K562 (cell line): ENCODE results near the gene EXOC3L2. TPM values are rescaled to one million over a fixed set of nuclear protein-coding genes. Genes with fewer than 3 reads are reported as not detected.

Source experiments
- ATAC-seq: fragments of 200-7000 bp; cut with Tn5 transposase; 3 replicates; pipeline ENCODE4 v1.9.1; 2020; ENCODE audit warnings: moderate library complexity
- BruUV-seq: library from RNA; stranded (reverse); fragments of 400-500 nt; replicated peaks from 2 replicates; lab custom pipeline; 2021; lab: Mats Ljungman, UMichigan
- CTCF ChIA-PET: fragments of 300-600 bp; formaldehyde crosslinking; extraction: SDS; loops from one replicate; lab custom pipeline; 2021; ENCODE audit warnings: low intra/inter-chr PET ratio; lab: Yijun Ruan, JAX
- POLR2A ChIA-PET: fragments of 300-600, 350-650 bp; sonication (Branson Sonifier 250); formaldehyde crosslinking; extraction: SDS; loops from one replicate; lab custom pipeline; 2021; ENCODE audit warnings: antibody characterized with exemption, inconsistent platforms; lab: Yijun Ruan, JAX
- DNase-seq, 4 experiments: peaks; one replicate each; pipeline versions ENCODE4 v3.0.0 to v3.0.0-alpha.2; 2011 to 2018; ENCODE audit warnings: low spot score in 3 of 4, mixed read lengths in 3 of 4; ENCODE audit errors: extremely low read depth in 1 of 4
- FAIRE-seq: peaks from 2 replicates; lab custom pipeline; 2011; peaks lifted over from hg19 to GRCh38; lab: Jason Lieb, UNC
- H2AFZ ChIP-seq: 2 replicates; pipeline ENCODE4 v1.6.0; 2011; ENCODE audit warnings: low read depth, low read length, control low read depth, inconsistent platforms
- H3K27ac ChIP-seq: fragments of 200-600 bp; 3 replicates; pipeline ENCODE4 v1.8.0; 2011; ENCODE audit warnings: low read depth, mild to moderate bottlenecking, control low read depth, inconsistent platforms, low read length, moderate library complexity, mixed read lengths; ENCODE audit errors: extremely low read depth
- H3K27me3 ChIP-seq, 2 experiments: fragments of 300-600 bp in 1 of 2; 2 replicates in 1 of 2; 3 replicates in 1 of 2; pipeline versions ENCODE4 v1.6.0 to v1.8.0; 2011; ENCODE audit warnings: inconsistent platforms in 2 of 2, low read length in 2 of 2, mild to moderate bottlenecking in 1 of 2, mixed read lengths in 1 of 2, moderate library complexity in 1 of 2; ENCODE audit not compliant: control insufficient read depth in 2 of 2, insufficient read depth in 2 of 2
- H3K36me3 ChIP-seq: fragments of 300-600 bp; 3 replicates; pipeline ENCODE4 v1.8.0; 2011; ENCODE audit warnings: mild to moderate bottlenecking, low read length, inconsistent platforms; ENCODE audit not compliant: control insufficient read depth, insufficient read depth
- H3K4me1 ChIP-seq, 2 experiments: fragments of 200-600 bp in 1 of 2; replicated peaks in 1 of 2; 2 replicates in 1 of 2; 3 replicates in 1 of 2; pipeline versions ENCODE4 v1.5.1 to v1.8.0; 2011; ENCODE audit warnings: inconsistent platforms in 2 of 2, low read length in 2 of 2, mild to moderate bottlenecking in 1 of 2, mixed read lengths in 1 of 2, moderate library complexity in 1 of 2; ENCODE audit not compliant: control insufficient read depth in 2 of 2, insufficient read depth in 2 of 2
- H3K4me2 ChIP-seq: 2 replicates; pipeline ENCODE4 v1.6.1; 2011; ENCODE audit warnings: low read length, control low read depth, inconsistent platforms, mixed read lengths; ENCODE audit not compliant: insufficient read depth
- H3K4me3 ChIP-seq: fragments of 200-600 bp; sonication (generic), shearing (Covaris generic); 2 replicates; pipeline ENCODE4 v1.5.1; 2016; ENCODE audit warnings: control low read depth, inconsistent platforms
- H3K79me2 ChIP-seq: fragments of 200-600 bp; 3 replicates; pipeline ENCODE4 v1.8.0; 2011; ENCODE audit warnings: low read length, inconsistent platforms; ENCODE audit not compliant: control insufficient read depth, insufficient read depth
- H3K9ac ChIP-seq, 2 experiments: 2 replicates each; pipeline versions ENCODE4 v1.6.0 to v1.6.1; 2011; ENCODE audit warnings: low read depth in 2 of 2, low read length in 2 of 2, control low read depth in 1 of 2, inconsistent platforms in 1 of 2, mild to moderate bottlenecking in 1 of 2, mixed read lengths in 1 of 2; ENCODE audit not compliant: insufficient read depth in 1 of 2
- H3K9me1 ChIP-seq: one replicate; pipeline ENCODE4 v1.6.0; 2011; ENCODE audit warnings: inconsistent platforms, mild to moderate bottlenecking, low read length, moderate library complexity; ENCODE audit not compliant: control insufficient read depth, insufficient read depth
- H3K9me3 ChIP-seq: replicated peaks from 2 replicates; pipeline ENCODE4 v1.5.1; 2011; ENCODE audit warnings: low read depth, low read length, inconsistent platforms; ENCODE audit not compliant: control insufficient read depth, insufficient read depth
- H4K20me1 ChIP-seq: replicated peaks from 2 replicates; pipeline ENCODE4 v1.6.1; 2011; ENCODE audit warnings: low read length, inconsistent platforms, mixed read lengths; ENCODE audit not compliant: control insufficient read depth, insufficient read depth
- ATF7 ChIP-seq: fragments of 450-650 bp; IDR thresholded peaks from 2 replicates; pipeline ENCODE4 v1.7.1; 2014; ENCODE audit warnings: mild to moderate bottlenecking, moderate library complexity
- BRD9 ChIP-seq: fragments of 450-650 bp; IDR thresholded peaks from 2 replicates; pipeline ENCODE4 v1.6.1; 2018; ENCODE audit warnings: low read depth; ENCODE audit not compliant: partially characterized antibody
- FOXK2 ChIP-seq, 2 experiments: fragments of 450-650 bp; IDR thresholded peaks in 1 of 2; conservative IDR thresholded peaks in 1 of 2; 2 replicates each; pipeline ENCODE4 v1.6.1; 2016; ENCODE audit warnings: low read depth in 2 of 2, mild to moderate bottlenecking in 1 of 2
- POLR3A ChIP-seq: IDR thresholded peaks from 2 replicates; pipeline ENCODE4 v1.6.1; 2011; ENCODE audit warnings: borderline replicate concordance, mild to moderate bottlenecking, moderate library complexity; ENCODE audit not compliant: insufficient read length, insufficient read depth; ENCODE audit errors: extremely low read depth
- PRMT5 ChIP-seq: sonication (generic); formaldehyde crosslinking; IDR thresholded peaks from 2 replicates; pipeline ENCODE4 v1.5.0; 2020; ENCODE audit warnings: missing genetic modification reagents
- TARDBP ChIP-seq: fragments of 450-650 bp; IDR thresholded peaks from 2 replicates; pipeline ENCODE4 v1.6.1; 2016
- TBL1XR1 ChIP-seq, 2 experiments: IDR thresholded peaks; 2 replicates each; pipeline ENCODE4 v1.6.1; 2012; ENCODE audit warnings: improper control_type of control experiment in 2 of 2, low read length in 2 of 2, mild to moderate bottlenecking in 1 of 2
- ZNF175 ChIP-seq: fragments of 200-800 bp; sonication (Bioruptor generic); IDR thresholded peaks from 2 replicates; pipeline ENCODE4 v1.6.1; 2016; ENCODE audit warnings: low read depth, mild to moderate bottlenecking, missing genetic modification characterization, missing compliant biosample characterization
- ZNF644 ChIP-seq: fragments of 200-800 bp; sonication (Bioruptor generic); IDR thresholded peaks from 2 replicates; pipeline ENCODE4 v1.6.1; 2016; ENCODE audit warnings: low read depth, missing genetic modification characterization, missing compliant biosample characterization
- ZNF668 ChIP-seq: fragments of 250-450 bp; sonication (Bioruptor Pico); IDR thresholded peaks from 2 replicates; pipeline ENCODE4 v1.8.0; 2022; ENCODE audit warnings: mild to moderate bottlenecking, inconsistent platforms
- WGBS: fragments of 100-300 bp; shearing (Covaris generic); methylation state at CpG from one replicate; pipeline ENCODE4 v1.1.6; 2016; ENCODE audit warnings: low coverage, mixed read lengths; ENCODE audit not compliant: insufficient coverage; ENCODE audit errors: missing lambda C conversion rate; 5-methylcytosine and 5-hydroxymethylcytosine counted together
- in situ Hi-C: fragments of 300-500 bp; cut with MboI; formaldehyde crosslinking; loops from 4 replicates; pipeline ENCODE4 v1.15.0; 2018; ENCODE audit warnings: inconsistent platforms, mixed read lengths
- intact Hi-C: fragments of 100-400 bp; cut with micrococcal nuclease; formaldehyde crosslinking; loops from 2 replicates; pipeline ENCODE4 v1.14.2; 2022
- polyA plus RNA-seq, 8 experiments: library from polyadenylated mRNA; depleted of rRNA in 4 of 8; stranded (reverse) in 5 of 8; unstranded in 3 of 8; fragments of >200 nt; fragmentation: Nextera tagmentation in 2 of 8; fragmentation: Illumina TruSeq in 1 of 8; extraction: Ambion mirVana in 2 of 8; extraction: Trizol in 1 of 8; gene quantifications; 2 replicates each; pipeline versions ENCODE4 v1.2.1 to v1.2.3, GENCODE V29; 2011 to 2014; ENCODE audit warnings: inconsistent platforms in 1 of 8, missing spikeins in 1 of 8
- total RNA-seq, 7 experiments: library from RNA; depleted of rRNA in 6 of 7; stranded (reverse); fragments of >200 nt in 6 of 7; fragmentation: Illumina TruSeq in 2 of 7; extraction: Trizol in 2 of 7; gene quantifications; 2 replicates each; pipeline versions ENCODE4 v1.2.1 to v1.2.3, GENCODE V29; 2011 to 2021; ENCODE audit warnings: low replicate concordance in 1 of 7
- TF ChIP-seq, protein P1 (sequence below): IDR thresholded peaks from 3 replicates; pipeline ENCODE4 v1.6.1; 2011; ENCODE audit warnings: borderline replicate concordance, mild to moderate bottlenecking; ENCODE audit not compliant: insufficient read length, insufficient read depth
- TF ChIP-seq, protein P2 (sequence below): fragments of 450-650 bp; formaldehyde crosslinking; IDR thresholded peaks from 2 replicates; pipeline ENCODE4 v1.4.0; 2022; ENCODE audit warnings: missing genetic modification characterization

The EXOC3L2 gene
- total and polyA plus RNA-seq, 9 of the 15 experiments (the other 6 are each of a cell fraction or from before 2014, with no cell fraction given) = 0.31 to 19.0 (median 2.4) TPM

DNA sequence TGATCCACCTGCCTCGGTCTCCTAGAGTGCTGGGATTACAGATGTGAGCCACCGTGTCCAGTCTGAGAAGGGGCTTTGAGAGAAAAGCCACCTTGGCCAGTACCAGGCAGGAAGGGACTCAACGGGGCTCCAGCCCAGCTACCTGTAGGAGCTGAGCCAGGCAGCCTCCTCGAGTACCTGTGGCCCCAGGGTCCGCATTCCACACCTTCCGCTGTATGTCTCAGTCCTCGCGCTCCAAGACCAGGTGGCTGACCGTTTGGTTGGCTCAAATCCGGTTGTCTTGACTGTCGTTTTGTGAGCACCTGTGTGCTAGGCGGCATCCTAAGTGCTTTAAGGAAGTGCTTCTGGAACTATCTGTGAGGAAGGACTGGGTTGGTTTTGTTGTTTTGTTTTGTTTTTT is 22.1 kb upstream of the EXOC3L2 start:
- FAIRE-seq = no peak
- CTCF ChIA-PET = no interaction called here
- H3K9me3 ChIP-seq = no peaks in the 10 kb centered on the region

More for the DNA sequence above, 22.1 kb upstream of the EXOC3L2 start:
- BruUV-seq = no TSS peak
- Histone ChIP-seq H3K27ac (no peak overlapping the region), H3K4me3 (no peak overlapping the region), H2AFZ (no peak overlapping the region), H4K20me1 (no peaks in the 10 kb centered on the region), H3K4me1 (peaks cover 18 to 37% of the 10 kb centered on the region in 2 experiments), H3K27me3 (no peaks in the 10 kb centered on the region), H3K36me3 (peaks cover 22% of the 10 kb centered on the region; the same call in 2 of the 3 replicates), H3K79me2 (no peaks in the 10 kb centered on the region; the same call in 2 of the 3 replicates), H3K4me2 (no peak overlapping the region), H3K9ac (no peak overlapping the region), H3K9me1 (peaks cover 3% of the 10 kb centered on the region)
- 82% methylated on average over 10 of the region's 12 CpGs for WGBS
- TF ChIP-seq TARDBP (no peak), POLR3A (no peak), ZNF644 (tag) (no peak), ATF7 (no peak), FOXK2 (conservative IDR thresholded peaks at IDR 0.05 in 1 of 2, IDR thresholded peaks at IDR 0.05 in 1 of 2; ENCODE audit: low read depth in 2 of 2) (no peak), ZNF175 (CRISPR knock-in tag) (no peak), PRMT5 (CRISPR knock-in tag) (no peak), ZNF668 (CRISPR knock-in tag) (no peak), BRD9 (no peak), TBL1XR1 (IDR thresholded peaks at IDR 0.05; ENCODE audit: low read length in 2 of 2) (no peak)
- TF ChIP-seq, protein P1, sequence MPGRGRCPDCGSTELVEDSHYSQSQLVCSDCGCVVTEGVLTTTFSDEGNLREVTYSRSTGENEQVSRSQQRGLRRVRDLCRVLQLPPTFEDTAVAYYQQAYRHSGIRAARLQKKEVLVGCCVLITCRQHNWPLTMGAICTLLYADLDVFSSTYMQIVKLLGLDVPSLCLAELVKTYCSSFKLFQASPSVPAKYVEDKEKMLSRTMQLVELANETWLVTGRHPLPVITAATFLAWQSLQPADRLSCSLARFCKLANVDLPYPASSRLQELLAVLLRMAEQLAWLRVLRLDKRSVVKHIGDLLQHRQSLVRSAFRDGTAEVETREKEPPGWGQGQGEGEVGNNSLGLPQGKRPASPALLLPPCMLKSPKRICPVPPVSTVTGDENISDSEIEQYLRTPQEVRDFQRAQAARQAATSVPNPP = no peak
- TF ChIP-seq, protein P2, sequence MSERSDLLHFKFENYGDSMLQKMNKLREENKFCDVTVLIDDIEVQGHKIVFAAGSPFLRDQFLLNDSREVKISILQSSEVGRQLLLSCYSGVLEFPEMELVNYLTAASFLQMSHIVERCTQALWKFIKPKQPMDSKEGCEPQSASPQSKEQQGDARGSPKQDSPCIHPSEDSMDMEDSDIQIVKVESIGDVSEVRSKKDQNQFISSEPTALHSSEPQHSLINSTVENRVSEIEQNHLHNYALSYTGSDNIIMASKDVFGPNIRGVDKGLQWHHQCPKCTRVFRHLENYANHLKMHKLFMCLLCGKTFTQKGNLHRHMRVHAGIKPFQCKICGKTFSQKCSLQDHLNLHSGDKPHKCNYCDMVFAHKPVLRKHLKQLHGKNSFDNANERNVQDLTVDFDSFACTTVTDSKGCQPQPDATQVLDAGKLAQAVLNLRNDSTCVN (CRISPR knock-in tag) = no peak
- POLR2A ChIA-PET = interaction anchor here (0.8 kb wide), 1 partner anchor 14 kb away, joined by 3 read pairs; no protein-coding TSS in a partner anchor
- intact Hi-C loops (no loop called here), in situ Hi-C loops (no loop called here)
- ATAC-seq (no peak), DNase-seq (no peak)
